K562 (cell line): ENCODE measurements around the gene RINL. TPM values are rescaled to one million over a fixed set of nuclear protein-coding genes. Genes with fewer than 3 reads are reported as not detected.

Experiments used
- ATAC-seq: fragments of 200-7000 bp; cut with Tn5 transposase; 3 replicates; pipeline ENCODE4 v1.9.1; 2020; ENCODE audit warnings: moderate library complexity
- BruUV-seq: library from RNA; stranded (reverse); fragments of 400-500 nt; replicated peaks from 2 replicates; lab custom pipeline; 2021; lab: Mats Ljungman, UMichigan
- CTCF ChIA-PET: fragments of 300-600 bp; formaldehyde crosslinking; extraction: SDS; loops from one replicate; lab custom pipeline; 2021; ENCODE audit warnings: low intra/inter-chr PET ratio; lab: Yijun Ruan, JAX
- POLR2A ChIA-PET: fragments of 300-600, 350-650 bp; sonication (Branson Sonifier 250); formaldehyde crosslinking; extraction: SDS; loops from one replicate; lab custom pipeline; 2021; ENCODE audit warnings: antibody characterized with exemption, inconsistent platforms; lab: Yijun Ruan, JAX
- DNase-seq, 4 experiments: peaks; one replicate each; pipeline versions ENCODE4 v3.0.0 to v3.0.0-alpha.2; 2011 to 2018; ENCODE audit warnings: low spot score in 3 of 4, mixed read lengths in 3 of 4; ENCODE audit errors: extremely low read depth in 1 of 4
- FAIRE-seq: peaks from 2 replicates; lab custom pipeline; 2011; peaks lifted over from hg19 to GRCh38; lab: Jason Lieb, UNC
- H2AFZ ChIP-seq: 2 replicates; pipeline ENCODE4 v1.6.0; 2011; ENCODE audit warnings: low read depth, low read length, control low read depth, inconsistent platforms
- H3K27ac ChIP-seq: fragments of 200-600 bp; 3 replicates; pipeline ENCODE4 v1.8.0; 2011; ENCODE audit warnings: low read depth, mild to moderate bottlenecking, control low read depth, inconsistent platforms, low read length, moderate library complexity, mixed read lengths; ENCODE audit errors: extremely low read depth
- H3K27me3 ChIP-seq, 2 experiments: fragments of 300-600 bp in 1 of 2; 2 replicates in 1 of 2; 3 replicates in 1 of 2; pipeline versions ENCODE4 v1.6.0 to v1.8.0; 2011; ENCODE audit warnings: inconsistent platforms in 2 of 2, low read length in 2 of 2, mild to moderate bottlenecking in 1 of 2, mixed read lengths in 1 of 2, moderate library complexity in 1 of 2; ENCODE audit not compliant: control insufficient read depth in 2 of 2, insufficient read depth in 2 of 2
- H3K36me3 ChIP-seq: fragments of 300-600 bp; 3 replicates; pipeline ENCODE4 v1.8.0; 2011; ENCODE audit warnings: mild to moderate bottlenecking, low read length, inconsistent platforms; ENCODE audit not compliant: control insufficient read depth, insufficient read depth
- H3K4me1 ChIP-seq, 2 experiments: fragments of 200-600 bp in 1 of 2; replicated peaks in 1 of 2; 2 replicates in 1 of 2; 3 replicates in 1 of 2; pipeline versions ENCODE4 v1.5.1 to v1.8.0; 2011; ENCODE audit warnings: inconsistent platforms in 2 of 2, low read length in 2 of 2, mild to moderate bottlenecking in 1 of 2, mixed read lengths in 1 of 2, moderate library complexity in 1 of 2; ENCODE audit not compliant: control insufficient read depth in 2 of 2, insufficient read depth in 2 of 2
- H3K4me2 ChIP-seq: 2 replicates; pipeline ENCODE4 v1.6.1; 2011; ENCODE audit warnings: low read length, control low read depth, inconsistent platforms, mixed read lengths; ENCODE audit not compliant: insufficient read depth
- H3K4me3 ChIP-seq: fragments of 200-600 bp; sonication (generic), shearing (Covaris generic); 2 replicates; pipeline ENCODE4 v1.5.1; 2016; ENCODE audit warnings: control low read depth, inconsistent platforms
- H3K79me2 ChIP-seq: fragments of 200-600 bp; 3 replicates; pipeline ENCODE4 v1.8.0; 2011; ENCODE audit warnings: low read length, inconsistent platforms; ENCODE audit not compliant: control insufficient read depth, insufficient read depth
- H3K9ac ChIP-seq, 2 experiments: 2 replicates each; pipeline versions ENCODE4 v1.6.0 to v1.6.1; 2011; ENCODE audit warnings: low read depth in 2 of 2, low read length in 2 of 2, control low read depth in 1 of 2, inconsistent platforms in 1 of 2, mild to moderate bottlenecking in 1 of 2, mixed read lengths in 1 of 2; ENCODE audit not compliant: insufficient read depth in 1 of 2
- H3K9me1 ChIP-seq: one replicate; pipeline ENCODE4 v1.6.0; 2011; ENCODE audit warnings: inconsistent platforms, mild to moderate bottlenecking, low read length, moderate library complexity; ENCODE audit not compliant: control insufficient read depth, insufficient read depth
- H3K9me3 ChIP-seq: replicated peaks from 2 replicates; pipeline ENCODE4 v1.5.1; 2011; ENCODE audit warnings: low read depth, low read length, inconsistent platforms; ENCODE audit not compliant: control insufficient read depth, insufficient read depth
- H4K20me1 ChIP-seq: replicated peaks from 2 replicates; pipeline ENCODE4 v1.6.1; 2011; ENCODE audit warnings: low read length, inconsistent platforms, mixed read lengths; ENCODE audit not compliant: control insufficient read depth, insufficient read depth
- ATF7 ChIP-seq: fragments of 450-650 bp; IDR thresholded peaks from 2 replicates; pipeline ENCODE4 v1.7.1; 2014; ENCODE audit warnings: mild to moderate bottlenecking, moderate library complexity
- CTBP1 ChIP-seq: fragments of 450-650 bp; IDR thresholded peaks from 2 replicates; pipeline ENCODE4 v1.6.1; 2016; ENCODE audit warnings: borderline replicate concordance
- CTCF ChIP-seq, 3 experiments: IDR thresholded peaks in 2 of 3; conservative IDR thresholded peaks in 1 of 3; 2 replicates each; pipeline ENCODE4 v1.5.1; 2011 to 2012; ENCODE audit warnings: low read length in 3 of 3, mild to moderate bottlenecking in 3 of 3, control low read depth in 2 of 3, improper control_type of control experiment in 1 of 3, inconsistent platforms in 1 of 3, low read depth in 1 of 3, mixed read lengths in 1 of 3, moderate library complexity in 1 of 3; ENCODE audit not compliant: insufficient read depth in 2 of 3
- DNMT1 ChIP-seq: fragments of 450-650 bp; IDR thresholded peaks from 2 replicates; pipeline ENCODE4 v1.6.1; 2016; ENCODE audit warnings: antibody characterized with exemption, mild to moderate bottlenecking
- GABPB1 ChIP-seq: sonication (generic); formaldehyde crosslinking; IDR thresholded peaks from 2 replicates; pipeline ENCODE4 v1.8.0; 2022; ENCODE audit warnings: mild to moderate bottlenecking, missing genetic modification reagents
- HDAC6 ChIP-seq: IDR thresholded peaks from 2 replicates; pipeline ENCODE4 v1.6.1; 2012; ENCODE audit warnings: low read depth, mild to moderate bottlenecking, control low read depth, inconsistent platforms, low read length, moderate library complexity
- SIN3B ChIP-seq: fragments of 450-650 bp; IDR thresholded peaks from 2 replicates; pipeline ENCODE4 v1.6.1; 2017; ENCODE audit warnings: low read depth, mild to moderate bottlenecking, moderate library complexity
- SIRT6 ChIP-seq: IDR thresholded peaks from one replicate; pipeline ENCODE4 v1.6.1; 2012; ENCODE audit warnings: low read depth, mild to moderate bottlenecking, control low read depth, inconsistent platforms, low read length, moderate library complexity
- ZKSCAN8 ChIP-seq: fragments of 200-800 bp; sonication (Bioruptor generic); IDR thresholded peaks from 2 replicates; pipeline ENCODE4 v1.6.1; 2016; ENCODE audit warnings: missing genetic modification characterization, missing compliant biosample characterization
- WGBS: fragments of 100-300 bp; shearing (Covaris generic); methylation state at CpG from one replicate; pipeline ENCODE4 v1.1.6; 2016; ENCODE audit warnings: low coverage, mixed read lengths; ENCODE audit not compliant: insufficient coverage; ENCODE audit errors: missing lambda C conversion rate; 5-methylcytosine and 5-hydroxymethylcytosine counted together
- in situ Hi-C: fragments of 300-500 bp; cut with MboI; formaldehyde crosslinking; loops from 4 replicates; pipeline ENCODE4 v1.15.0; 2018; ENCODE audit warnings: inconsistent platforms, mixed read lengths
- intact Hi-C: fragments of 100-400 bp; cut with micrococcal nuclease; formaldehyde crosslinking; loops from 2 replicates; pipeline ENCODE4 v1.14.2; 2022
- polyA plus RNA-seq, 8 experiments: library from polyadenylated mRNA; depleted of rRNA in 4 of 8; stranded (reverse) in 5 of 8; unstranded in 3 of 8; fragments of >200 nt; fragmentation: Nextera tagmentation in 2 of 8; fragmentation: Illumina TruSeq in 1 of 8; extraction: Ambion mirVana in 2 of 8; extraction: Trizol in 1 of 8; gene quantifications; 2 replicates each; pipeline versions ENCODE4 v1.2.1 to v1.2.3, GENCODE V29; 2011 to 2014; ENCODE audit warnings: inconsistent platforms in 1 of 8, missing spikeins in 1 of 8
- total RNA-seq, 7 experiments: library from RNA; depleted of rRNA in 6 of 7; stranded (reverse); fragments of >200 nt in 6 of 7; fragmentation: Illumina TruSeq in 2 of 7; extraction: Trizol in 2 of 7; gene quantifications; 2 replicates each; pipeline versions ENCODE4 v1.2.1 to v1.2.3, GENCODE V29; 2011 to 2021; ENCODE audit warnings: low replicate concordance in 1 of 7
- TF ChIP-seq, protein P1 (sequence below), 2 experiments: fragments of 450-650 bp in 1 of 2; sonication (generic) in 1 of 2; formaldehyde crosslinking; conservative IDR thresholded peaks; 2 replicates each; pipeline versions ENCODE4 v1.4.0 to v1.8.1; 2020 to 2022; ENCODE audit warnings: mild to moderate bottlenecking in 1 of 2, missing genetic modification reagents in 1 of 2
- TF ChIP-seq, protein P2 (sequence below): fragments of 450-650 bp; formaldehyde crosslinking; IDR thresholded peaks from 2 replicates; pipeline ENCODE4 v1.4.0; 2022; ENCODE audit warnings: missing genetic modification characterization
- TF ChIP-seq, protein P3 (sequence below): sonication (generic); formaldehyde crosslinking; IDR thresholded peaks from 2 replicates; pipeline ENCODE4 v1.8.0; 2022; ENCODE audit warnings: missing genetic modification reagents, mild to moderate bottlenecking, borderline replicate concordance
- TF ChIP-seq, protein P4 (sequence below), 2 experiments: IDR thresholded peaks; 2 replicates each; pipeline ENCODE4 v1.6.1; 2011; ENCODE audit warnings: borderline replicate concordance in 1 of 2, control low read depth in 1 of 2, low read depth in 1 of 2, low read length in 1 of 2, mild to moderate bottlenecking in 1 of 2, mixed read lengths in 1 of 2, moderate library complexity in 1 of 2; ENCODE audit not compliant: insufficient read depth in 1 of 2, insufficient read length in 1 of 2, poor library complexity in 1 of 2, severe bottlenecking in 1 of 2; ENCODE audit errors: extremely low read depth in 1 of 2
- TF ChIP-seq, protein P5 (sequence below): fragments of 450-650 bp; IDR thresholded peaks from 2 replicates; pipeline ENCODE4 v1.6.1; 2016

RINL gene
- total and polyA plus RNA-seq, 9 of the 15 experiments (the other 6 are each of a cell fraction or from before 2014, with no cell fraction given) = 0.82 to 10.9 (median 4.9) TPM

- Histone ChIP-seq H3K9ac (peak overlapping the region in 1 of 2 experiments; percentile 71; a peak in 2 of 4 replicates), H3K79me2 (no peaks in the 10 kb centered on the region), H3K9me3 (no peaks in the 10 kb centered on the region), H3K36me3 (peaks cover 26% of the 10 kb centered on the region; the same call in 1 of the 3 replicates), H3K27me3 (no peaks in the 10 kb centered on the region), H3K4me1 (peaks cover 0 to 40% of the 10 kb centered on the region in 2 experiments; a peak in 3 of 5 replicates), H3K27ac (no peak overlapping the region), H3K9me1 (no peaks in the 10 kb centered on the region), H4K20me1 (no peaks in the 10 kb centered on the region), H3K4me2 (no peak overlapping the region), H2AFZ (no peak overlapping the region), H3K4me3 (no peak overlapping the region)
- CTCF ChIA-PET = interaction anchor here (0.6 kb wide), 1 partner anchor 188 kb away, joined by 3 read pairs; no protein-coding TSS in a partner anchor
- no peak for DNase-seq
- ATAC-seq = no peak
- intact Hi-C loops (no loop called here), in situ Hi-C loops (no loop called here)
- POLR2A ChIA-PET = interaction anchor here (1.0 kb wide), 1 partner anchor 9 kb away, joined by 4 read pairs; no protein-coding TSS in a partner anchor
- 93% methylated on average over 10 of the region's 10 CpGs for WGBS
- no TSS peak for BruUV-seq
- FAIRE-seq = no peak
- TF ChIP-seq, protein P1, sequence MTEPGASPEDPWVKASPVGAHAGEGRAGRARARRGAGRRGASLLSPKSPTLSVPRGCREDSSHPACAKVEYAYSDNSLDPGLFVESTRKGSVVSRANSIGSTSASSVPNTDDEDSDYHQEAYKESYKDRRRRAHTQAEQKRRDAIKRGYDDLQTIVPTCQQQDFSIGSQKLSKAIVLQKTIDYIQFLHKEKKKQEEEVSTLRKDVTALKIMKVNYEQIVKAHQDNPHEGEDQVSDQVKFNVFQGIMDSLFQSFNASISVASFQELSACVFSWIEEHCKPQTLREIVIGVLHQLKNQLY (CRISPR knock-in tag; conservative IDR thresholded peaks at IDR 0.05) = no peak
- TF ChIP-seq CTBP1 = no peak
- no peak for TF ChIP-seq DNMT1
- TF ChIP-seq, protein P2, sequence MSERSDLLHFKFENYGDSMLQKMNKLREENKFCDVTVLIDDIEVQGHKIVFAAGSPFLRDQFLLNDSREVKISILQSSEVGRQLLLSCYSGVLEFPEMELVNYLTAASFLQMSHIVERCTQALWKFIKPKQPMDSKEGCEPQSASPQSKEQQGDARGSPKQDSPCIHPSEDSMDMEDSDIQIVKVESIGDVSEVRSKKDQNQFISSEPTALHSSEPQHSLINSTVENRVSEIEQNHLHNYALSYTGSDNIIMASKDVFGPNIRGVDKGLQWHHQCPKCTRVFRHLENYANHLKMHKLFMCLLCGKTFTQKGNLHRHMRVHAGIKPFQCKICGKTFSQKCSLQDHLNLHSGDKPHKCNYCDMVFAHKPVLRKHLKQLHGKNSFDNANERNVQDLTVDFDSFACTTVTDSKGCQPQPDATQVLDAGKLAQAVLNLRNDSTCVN (CRISPR knock-in tag) = no peak
- TF ChIP-seq, protein P3, sequence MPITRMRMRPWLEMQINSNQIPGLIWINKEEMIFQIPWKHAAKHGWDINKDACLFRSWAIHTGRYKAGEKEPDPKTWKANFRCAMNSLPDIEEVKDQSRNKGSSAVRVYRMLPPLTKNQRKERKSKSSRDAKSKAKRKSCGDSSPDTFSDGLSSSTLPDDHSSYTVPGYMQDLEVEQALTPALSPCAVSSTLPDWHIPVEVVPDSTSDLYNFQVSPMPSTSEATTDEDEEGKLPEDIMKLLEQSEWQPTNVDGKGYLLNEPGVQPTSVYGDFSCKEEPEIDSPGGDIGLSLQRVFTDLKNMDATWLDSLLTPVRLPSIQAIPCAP (CRISPR knock-in tag) = no peak
- no peak for TF ChIP-seq SIRT6
- no peak for TF ChIP-seq SIN3B
- no peak for TF ChIP-seq ZKSCAN8 (CRISPR knock-in tag)
- TF ChIP-seq GABPB1 (CRISPR knock-in tag) = no peak
- TF ChIP-seq, protein P4, sequence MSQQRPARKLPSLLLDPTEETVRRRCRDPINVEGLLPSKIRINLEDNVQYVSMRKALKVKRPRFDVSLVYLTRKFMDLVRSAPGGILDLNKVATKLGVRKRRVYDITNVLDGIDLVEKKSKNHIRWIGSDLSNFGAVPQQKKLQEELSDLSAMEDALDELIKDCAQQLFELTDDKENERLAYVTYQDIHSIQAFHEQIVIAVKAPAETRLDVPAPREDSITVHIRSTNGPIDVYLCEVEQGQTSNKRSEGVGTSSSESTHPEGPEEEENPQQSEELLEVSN (IDR thresholded peaks at IDR 0.05; ENCODE audit: borderline replicate concordance in 1 of 2, extremely low read depth in 1 of 2, insufficient read depth in 1 of 2, insufficient read length in 1 of 2, low read depth in 1 of 2, low read length in 1 of 2, poor library complexity in 1 of 2, severe bottlenecking in 1 of 2) = no peak
- no peak for TF ChIP-seq CTCF (IDR thresholded peaks at IDR 0.05 in 2 of 3, conservative IDR thresholded peaks at IDR 0.05 in 1 of 3; ENCODE audit: insufficient read depth in 2 of 3, low read depth in 1 of 3, low read length in 3 of 3)
- TF ChIP-seq ATF7 = no peak
- TF ChIP-seq, protein P5, sequence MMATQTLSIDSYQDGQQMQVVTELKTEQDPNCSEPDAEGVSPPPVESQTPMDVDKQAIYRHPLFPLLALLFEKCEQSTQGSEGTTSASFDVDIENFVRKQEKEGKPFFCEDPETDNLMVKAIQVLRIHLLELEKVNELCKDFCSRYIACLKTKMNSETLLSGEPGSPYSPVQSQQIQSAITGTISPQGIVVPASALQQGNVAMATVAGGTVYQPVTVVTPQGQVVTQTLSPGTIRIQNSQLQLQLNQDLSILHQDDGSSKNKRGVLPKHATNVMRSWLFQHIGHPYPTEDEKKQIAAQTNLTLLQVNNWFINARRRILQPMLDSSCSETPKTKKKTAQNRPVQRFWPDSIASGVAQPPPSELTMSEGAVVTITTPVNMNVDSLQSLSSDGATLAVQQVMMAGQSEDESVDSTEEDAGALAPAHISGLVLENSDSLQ = no peak
- no peak for TF ChIP-seq HDAC6
These were observed 40.5 kb upstream of the RINL start for GRCh38 chr19:38918526-38918925.
